HEK293 (cell line): ENCODE results near the gene CACNA1E.
A peak's percentile ranks its signal among the peaks of the same experiment; 100 is the strongest.

Experiments used
- CTCF ChIA-PET: fragments of 350-600 bp; formaldehyde crosslinking; extraction: SDS; loops from one replicate; lab custom pipeline; 2021; ENCODE audit warnings: antibody characterized with exemption; lab: Yijun Ruan, JAX
- POLR2A ChIA-PET: fragments of 300-600 bp; formaldehyde crosslinking; extraction: SDS; loops from one replicate; lab custom pipeline; 2020; ENCODE audit warnings: antibody characterized with exemption, inconsistent platforms; lab: Yijun Ruan, JAX
- H3K27ac ChIP-seq: fragments of 200-500 bp; sonication (Bioruptor generic); 2 replicates; pipeline ENCODE4 v1.5.1; 2014; ENCODE audit warnings: low read depth, low read length, control low read depth, inconsistent platforms; ENCODE audit errors: extremely low read depth
- H3K36me3 ChIP-seq, 2 experiments: fragments of 200-500 bp in 1 of 2; sonication (Bioruptor generic) in 1 of 2; 1 replicate in 1 of 2; 2 replicates in 1 of 2; pipeline ENCODE4 v1.5.1; 2014 to 2017; ENCODE audit warnings: inconsistent platforms in 2 of 2, low read length in 2 of 2; ENCODE audit not compliant: control insufficient read depth in 2 of 2, insufficient read depth in 1 of 2
- H3K4me1 ChIP-seq: fragments of 200-500 bp; sonication (Bioruptor generic); 2 replicates; pipeline ENCODE4 v1.5.1; 2014; ENCODE audit warnings: mild to moderate bottlenecking, low read length, inconsistent platforms; ENCODE audit not compliant: control insufficient read depth, insufficient read depth
- H3K4me3 ChIP-seq: 2 replicates; pipeline ENCODE4 v1.5.1; 2011; ENCODE audit warnings: low read depth, mild to moderate bottlenecking, control low read depth, low read length, moderate library complexity
- H3K9me3 ChIP-seq: fragments of 200-500 bp; sonication (Bioruptor generic); 2 replicates; pipeline ENCODE4 v1.5.1; 2014; ENCODE audit warnings: low read depth, low read length, inconsistent platforms; ENCODE audit not compliant: control insufficient read depth, insufficient read depth
- BCL11A ChIP-seq: fragments of 450-650 bp; formaldehyde crosslinking; IDR thresholded peaks from 2 replicates; pipeline ENCODE4 v1.5.1; 2016; ENCODE audit warnings: low read depth, missing biosample characterization, missing genetic modification characterization
- KLF16 ChIP-seq: fragments of 450-650 bp; formaldehyde crosslinking; IDR thresholded peaks from 2 replicates; pipeline ENCODE4 v1.5.1; 2017; ENCODE audit warnings: missing biosample characterization, missing genetic modification characterization
- MEIS1 ChIP-seq: sonication (generic); formaldehyde crosslinking; IDR thresholded peaks from 2 replicates; pipeline ENCODE4 v1.8.1; 2022; ENCODE audit warnings: missing genetic modification reagents, mild to moderate bottlenecking, borderline replicate concordance
- SP3 ChIP-seq: fragments of 450-650 bp; formaldehyde crosslinking; IDR thresholded peaks from 2 replicates; pipeline ENCODE4 v1.5.1; 2016; ENCODE audit warnings: missing biosample characterization, missing genetic modification characterization
- YY1 ChIP-seq: fragments of 450-650 bp; formaldehyde crosslinking; IDR thresholded peaks from 2 replicates; pipeline ENCODE4 v1.5.1; 2018; ENCODE audit warnings: missing biosample characterization, missing genetic modification characterization
- ZNF140 ChIP-seq: fragments of 450-650 bp; formaldehyde crosslinking; IDR thresholded peaks from 2 replicates; pipeline ENCODE4 v1.5.1; 2016; ENCODE audit warnings: missing biosample characterization, missing genetic modification characterization
- ZNF2 ChIP-seq: fragments of 450-650 bp; formaldehyde crosslinking; IDR thresholded peaks from 2 replicates; pipeline ENCODE4 v1.5.1; 2016; ENCODE audit warnings: missing biosample characterization, missing genetic modification characterization
- ZNF292 ChIP-seq: fragments of 450-650 bp; formaldehyde crosslinking; IDR thresholded peaks from 2 replicates; pipeline ENCODE4 v1.5.1; 2016; ENCODE audit warnings: low read depth, missing biosample characterization, missing genetic modification characterization, borderline replicate concordance
- ZNF311 ChIP-seq: fragments of 450-650 bp; formaldehyde crosslinking; IDR thresholded peaks from 2 replicates; pipeline ENCODE4 v1.5.1; 2017; ENCODE audit warnings: missing biosample characterization, missing genetic modification characterization, borderline replicate concordance
- ZNF366 ChIP-seq: fragments of 450-650 bp; formaldehyde crosslinking; conservative IDR thresholded peaks from 2 replicates; pipeline ENCODE4 v1.5.1; 2016; ENCODE audit warnings: missing biosample characterization, missing genetic modification characterization
- ZNF391 ChIP-seq: fragments of 450-650 bp; formaldehyde crosslinking; IDR thresholded peaks from 2 replicates; pipeline ENCODE4 v1.5.1; 2016; ENCODE audit warnings: low read depth, missing biosample characterization, missing genetic modification characterization, borderline replicate concordance
- ZNF561 ChIP-seq: fragments of 450-650 bp; IDR thresholded peaks from 2 replicates; pipeline ENCODE4 v1.5.1; 2018; ENCODE audit warnings: missing biosample characterization, missing genetic modification characterization, borderline replicate concordance
- ZNF580 ChIP-seq: fragments of 450-650 bp; formaldehyde crosslinking; IDR thresholded peaks from 2 replicates; pipeline ENCODE4 v1.5.1; 2016; ENCODE audit warnings: missing biosample characterization, missing genetic modification characterization
- ZNF670 ChIP-seq: fragments of 450-650 bp; formaldehyde crosslinking; IDR thresholded peaks from 2 replicates; pipeline ENCODE4 v1.5.1; 2016; ENCODE audit warnings: missing biosample characterization, missing genetic modification characterization, low read depth
- ZNF837 ChIP-seq: fragments of 450-650 bp; formaldehyde crosslinking; IDR thresholded peaks from 2 replicates; pipeline ENCODE4 v1.5.1; 2016; ENCODE audit warnings: missing biosample characterization, missing genetic modification characterization
- ZNF843 ChIP-seq: fragments of 450-650 bp; formaldehyde crosslinking; IDR thresholded peaks from 2 replicates; pipeline ENCODE4 v1.5.1; 2016; ENCODE audit warnings: missing biosample characterization, missing genetic modification characterization
- TF ChIP-seq, protein P1 (sequence below): fragments of 450-650 bp; IDR thresholded peaks from 2 replicates; pipeline ENCODE4 v1.5.1; 2018; ENCODE audit warnings: missing biosample characterization, mild to moderate bottlenecking, missing genetic modification characterization
- TF ChIP-seq, protein P2 (sequence below): fragments of 450-650 bp; formaldehyde crosslinking; IDR thresholded peaks from 2 replicates; pipeline ENCODE4 v1.5.1; 2016; ENCODE audit warnings: missing biosample characterization, missing genetic modification characterization

The CACNA1E gene

GRCh38 chr1:181759481-181759880, 276.2 kb downstream of the CACNA1E start (continued):
- no peak for TF ChIP-seq ZNF580 (tag by site-specific recombination)
- no peak for TF ChIP-seq ZNF292 (tag by site-specific recombination)
- no peak for TF ChIP-seq KLF16 (tag by site-specific recombination)
- TF ChIP-seq ZNF366 (tag by site-specific recombination), result no peak
- TF ChIP-seq YY1, result no peak
- TF ChIP-seq ZNF670 (tag by site-specific recombination), result no peak
- TF ChIP-seq ZNF391 (tag by site-specific recombination), result no peak
- TF ChIP-seq MEIS1, result no peak
- TF ChIP-seq ZNF140, result no peak
- TF ChIP-seq ZNF2 (tag by site-specific recombination), result no peak

DNA sequence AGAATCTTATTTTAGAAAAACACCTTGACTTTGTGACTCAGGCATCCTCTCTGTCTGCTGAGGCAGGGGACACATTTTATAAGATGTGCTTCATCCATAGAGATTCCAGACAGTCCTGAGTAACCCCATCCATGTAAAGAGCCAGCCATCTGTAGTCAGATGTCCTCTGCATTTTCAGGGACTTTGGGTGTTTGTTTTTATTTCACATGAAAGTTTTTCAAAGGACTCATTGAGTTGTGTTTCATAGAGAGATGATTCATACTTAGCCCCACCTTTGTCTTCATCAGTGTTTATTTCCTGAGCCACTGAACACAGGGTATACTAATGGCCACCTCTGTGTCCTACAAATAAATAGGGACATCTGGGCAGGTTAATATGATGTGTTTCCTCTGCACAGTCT, 280.4 kb downstream of the CACNA1E start:
- POLR2A ChIA-PET, result no interaction called here
- Histone ChIP-seq H3K4me3 (no peak overlapping the region), H3K27ac (no peak overlapping the region), H3K4me1 (no peaks in the 10 kb centered on the region), H3K36me3 (no peaks in the 10 kb centered on the region), H3K9me3 (no peaks in the 10 kb centered on the region)
- TF ChIP-seq SP3 (tag by site-specific recombination), result no peak
- TF ChIP-seq BCL11A (tag by site-specific recombination), result no peak
- TF ChIP-seq ZNF561 (tag by site-specific recombination), result no peak
- TF ChIP-seq, protein P1, sequence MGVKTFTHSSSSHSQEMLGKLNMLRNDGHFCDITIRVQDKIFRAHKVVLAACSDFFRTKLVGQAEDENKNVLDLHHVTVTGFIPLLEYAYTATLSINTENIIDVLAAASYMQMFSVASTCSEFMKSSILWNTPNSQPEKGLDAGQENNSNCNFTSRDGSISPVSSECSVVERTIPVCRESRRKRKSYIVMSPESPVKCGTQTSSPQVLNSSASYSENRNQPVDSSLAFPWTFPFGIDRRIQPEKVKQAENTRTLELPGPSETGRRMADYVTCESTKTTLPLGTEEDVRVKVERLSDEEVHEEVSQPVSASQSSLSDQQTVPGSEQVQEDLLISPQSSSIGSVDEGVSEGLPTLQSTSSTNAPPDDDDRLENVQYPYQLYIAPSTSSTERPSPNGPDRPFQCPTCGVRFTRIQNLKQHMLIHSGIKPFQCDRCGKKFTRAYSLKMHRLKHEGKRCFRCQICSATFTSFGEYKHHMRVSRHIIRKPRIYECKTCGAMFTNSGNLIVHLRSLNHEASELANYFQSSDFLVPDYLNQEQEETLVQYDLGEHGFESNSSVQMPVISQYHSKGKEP (tag by site-specific recombination), result no peak
- no peak for TF ChIP-seq ZNF843 (tag by site-specific recombination)
- CTCF ChIA-PET, result no interaction called here

- Histone ChIP-seq H3K27ac (no peak overlapping the region), H3K9me3 (no peaks in the 10 kb centered on the region), H3K36me3 (no peaks in the 10 kb centered on the region), H3K4me1 (no peaks in the 10 kb centered on the region)
- CTCF ChIA-PET, result interaction anchor here (1.4 kb wide), 1 partner anchor 171 kb away, joined by 3 read pairs; no protein-coding TSS in a partner anchor
- TF ChIP-seq ZNF311 (no peak), ZNF837 (tag by site-specific recombination) (no peak)
- TF ChIP-seq, protein P2, sequence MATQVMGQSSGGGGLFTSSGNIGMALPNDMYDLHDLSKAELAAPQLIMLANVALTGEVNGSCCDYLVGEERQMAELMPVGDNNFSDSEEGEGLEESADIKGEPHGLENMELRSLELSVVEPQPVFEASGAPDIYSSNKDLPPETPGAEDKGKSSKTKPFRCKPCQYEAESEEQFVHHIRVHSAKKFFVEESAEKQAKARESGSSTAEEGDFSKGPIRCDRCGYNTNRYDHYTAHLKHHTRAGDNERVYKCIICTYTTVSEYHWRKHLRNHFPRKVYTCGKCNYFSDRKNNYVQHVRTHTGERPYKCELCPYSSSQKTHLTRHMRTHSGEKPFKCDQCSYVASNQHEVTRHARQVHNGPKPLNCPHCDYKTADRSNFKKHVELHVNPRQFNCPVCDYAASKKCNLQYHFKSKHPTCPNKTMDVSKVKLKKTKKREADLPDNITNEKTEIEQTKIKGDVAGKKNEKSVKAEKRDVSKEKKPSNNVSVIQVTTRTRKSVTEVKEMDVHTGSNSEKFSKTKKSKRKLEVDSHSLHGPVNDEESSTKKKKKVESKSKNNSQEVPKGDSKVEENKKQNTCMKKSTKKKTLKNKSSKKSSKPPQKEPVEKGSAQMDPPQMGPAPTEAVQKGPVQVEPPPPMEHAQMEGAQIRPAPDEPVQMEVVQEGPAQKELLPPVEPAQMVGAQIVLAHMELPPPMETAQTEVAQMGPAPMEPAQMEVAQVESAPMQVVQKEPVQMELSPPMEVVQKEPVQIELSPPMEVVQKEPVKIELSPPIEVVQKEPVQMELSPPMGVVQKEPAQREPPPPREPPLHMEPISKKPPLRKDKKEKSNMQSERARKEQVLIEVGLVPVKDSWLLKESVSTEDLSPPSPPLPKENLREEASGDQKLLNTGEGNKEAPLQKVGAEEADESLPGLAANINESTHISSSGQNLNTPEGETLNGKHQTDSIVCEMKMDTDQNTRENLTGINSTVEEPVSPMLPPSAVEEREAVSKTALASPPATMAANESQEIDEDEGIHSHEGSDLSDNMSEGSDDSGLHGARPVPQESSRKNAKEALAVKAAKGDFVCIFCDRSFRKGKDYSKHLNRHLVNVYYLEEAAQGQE (tag by site-specific recombination), result peak; percentile 82
- TF ChIP-seq, all 188 proteins: peak for 1
- POLR2A ChIA-PET, result no interaction called here
- H3K4me3 ChIP-seq, result no peak overlapping the region
Observed at GRCh38 chr1:181765451-181766026, 282.2 kb downstream of the CACNA1E start.
